Measurements from ENCODE around the gene AJAP1.

- TF ChIP-seq CTCF (IDR thresholded peaks at IDR 0.05): no peak
- no peak for TF ChIP-seq POLR2A (IDR thresholded peaks at IDR 0.05)
- TF ChIP-seq EP300 (IDR thresholded peaks at IDR 0.05): no peak
- no peak for TF ChIP-seq POLR2AphosphoS5 (IDR thresholded peaks at IDR 0.05)
These were observed 23.8 kb upstream of the AJAP1 start for GRCh38 chr1:4630561-4630960.
